CD14-positive monocyte (primary cell): Measurements from ENCODE around the gene MDH2. TPM values are rescaled to one million over a fixed set of nuclear protein-coding genes. Genes with fewer than 3 reads are reported as not detected.

ENCODE experiments used
- DNase-seq, 3 donors: peaks; one replicate each; pipeline ENCODE4 v3.0.0-alpha.2; 2011 to 2022
- H2AFZ ChIP-seq: 2 replicates; pipeline ENCODE4 v1.6.0; 2012; ENCODE audit warnings: mild to moderate bottlenecking, low read depth, low read length, inconsistent platforms; ENCODE audit not compliant: insufficient read depth, poor library complexity, severe bottlenecking
- H3K27ac ChIP-seq, 2 donors: 1 replicate in 1 of 2; 2 replicates in 1 of 2; pipeline ENCODE4 v1.5.1; 2012 to 2013; ENCODE audit warnings: low read length in 2 of 2, control low read depth in 1 of 2, inconsistent platforms in 1 of 2, low read depth in 1 of 2, mild to moderate bottlenecking in 1 of 2
- H3K27me3 ChIP-seq, 2 donors: one replicate each; pipeline versions ENCODE4 v1.6.0 to v1.6.1; 2011 to 2013; ENCODE audit warnings: low read length in 2 of 2; ENCODE audit not compliant: control insufficient read depth in 2 of 2, insufficient read depth in 2 of 2
- H3K36me3 ChIP-seq, 2 donors: replicated peaks in 1 of 2; 1 replicate in 1 of 2; 2 replicates in 1 of 2; pipeline versions ENCODE4 v1.5.1 to v1.6.1; 2012 to 2013; ENCODE audit warnings: low read length in 2 of 2, control low read depth in 1 of 2, inconsistent platforms in 1 of 2, mild to moderate bottlenecking in 1 of 2; ENCODE audit not compliant: insufficient read depth in 2 of 2, control insufficient read depth in 1 of 2
- H3K4me1 ChIP-seq, 2 donors: 1 replicate in 1 of 2; 2 replicates in 1 of 2; pipeline versions ENCODE4 v1.5.1 to v1.6.1; 2012 to 2013; ENCODE audit warnings: low read length in 2 of 2, control low read depth in 1 of 2, inconsistent platforms in 1 of 2, mild to moderate bottlenecking in 1 of 2, moderate library complexity in 1 of 2; ENCODE audit not compliant: insufficient read depth in 2 of 2, control insufficient read depth in 1 of 2
- H3K4me2 ChIP-seq: replicated peaks from 2 replicates; pipeline ENCODE3; 2012; ENCODE audit warnings: low read length, moderate library complexity, mild to moderate bottlenecking; ENCODE audit not compliant: poor library complexity, severe bottlenecking; ENCODE audit errors: extremely low read depth
- H3K4me3 ChIP-seq, 3 experiments: fragments of 200-600 bp in 1 of 3; sonication (generic) in 1 of 3; replicated peaks in 1 of 3; 1 replicate in 2 of 3; 2 replicates in 1 of 3; pipeline ENCODE4 v1.5.1; 2011 to 2013; ENCODE audit warnings: low read length in 3 of 3, mild to moderate bottlenecking in 3 of 3, control low read depth in 2 of 3, low read depth in 2 of 3, inconsistent platforms in 1 of 3, moderate library complexity in 1 of 3
- H3K79me2 ChIP-seq: 2 replicates; pipeline ENCODE4 v1.6.0; 2012; ENCODE audit warnings: mild to moderate bottlenecking, control low read depth, inconsistent platforms, low read length, moderate library complexity; ENCODE audit not compliant: insufficient read depth
- H3K9ac ChIP-seq: 2 replicates; pipeline ENCODE4 v1.6.0; 2017; ENCODE audit warnings: low read length, mild to moderate bottlenecking; ENCODE audit not compliant: insufficient read depth, poor library complexity, severe bottlenecking
- H3K9me3 ChIP-seq, 2 donors: replicated peaks in 1 of 2; 1 replicate in 1 of 2; 2 replicates in 1 of 2; pipeline versions ENCODE4 v1.5.1 to v1.6.1; 2012 to 2013; ENCODE audit warnings: low read length in 2 of 2, control low read depth in 1 of 2; ENCODE audit not compliant: control insufficient read depth in 1 of 2, insufficient read depth in 1 of 2
- H4K20me1 ChIP-seq: 2 replicates; pipeline ENCODE4 v1.6.0; 2012; ENCODE audit warnings: mild to moderate bottlenecking, low read length, control low read depth, moderate library complexity; ENCODE audit not compliant: insufficient read depth
- H3K27ac Mint-ChIP-seq, 7 donors: one replicate each; pipeline ENCODE4 v1.8.0; 2020; ENCODE audit warnings: mild to moderate bottlenecking in 7 of 7, mixed read lengths in 7 of 7, moderate library complexity in 6 of 7, inconsistent platforms in 2 of 7
- H3K27me3 Mint-ChIP-seq, 3 donors: one replicate each; pipeline ENCODE4 v1.8.0; 2021 to 2022; ENCODE audit warnings: low read depth in 3 of 3, mild to moderate bottlenecking in 3 of 3, mixed read lengths in 3 of 3, moderate library complexity in 3 of 3, inconsistent platforms in 1 of 3
- H3K36me3 Mint-ChIP-seq, 2 donors: one replicate each; pipeline ENCODE4 v1.8.0; 2020; ENCODE audit warnings: mixed read lengths in 2 of 2, inconsistent platforms in 1 of 2, mild to moderate bottlenecking in 1 of 2
- H3K4me1 Mint-ChIP-seq: one replicate; pipeline ENCODE4 v1.8.0; 2020; ENCODE audit warnings: mild to moderate bottlenecking, mixed read lengths
- H3K4me3 Mint-ChIP-seq, 2 donors: one replicate each; pipeline ENCODE4 v1.8.0; 2020; ENCODE audit warnings: mild to moderate bottlenecking in 2 of 2, mixed read lengths in 2 of 2, moderate library complexity in 1 of 2
- H3K9me3 Mint-ChIP-seq, 7 donors: one replicate each; pipeline ENCODE4 v1.8.0; 2020 to 2022; ENCODE audit warnings: mixed read lengths in 7 of 7, mild to moderate bottlenecking in 6 of 7, moderate library complexity in 6 of 7, inconsistent platforms in 2 of 7
- WGBS: methylation state at CpG from one replicate; pipeline ENCODE4 v1.1.5; 2013; ENCODE audit warnings: missing lambda C conversion rate; ENCODE audit not compliant: insufficient coverage; 5-methylcytosine and 5-hydroxymethylcytosine counted together
- intact Hi-C, 2 donors: fragments of 100-400 bp; cut with micrococcal nuclease; formaldehyde crosslinking; loops; one replicate each; pipeline versions ENCODE4 v1.15.0 to v1.15.1; 2023
- polyA plus RNA-seq, 3 donors: library from polyadenylated mRNA; depleted of rRNA in 1 of 3; unstranded in 2 of 3; stranded (reverse) in 1 of 3; fragments of 300-500 nt in 2 of 3; fragments of >200 nt in 1 of 3; fragmentation: Illumina TruSeq in 2 of 3; gene quantifications; 1 replicate in 2 of 3; 2 replicates in 1 of 3; pipeline ENCODE4 v1.2.3, GENCODE V29; 2012 to 2021
- TF ChIP-seq, protein P1 (sequence below): fragments of 200-600 bp; IDR thresholded peaks from one replicate; pipeline ENCODE4 v1.8.0; 2022; ENCODE audit warnings: antibody characterized with exemption, mild to moderate bottlenecking

MDH2 gene
- polyA plus RNA-seq, 3 donors, result 75.2 to 162 (median 129) TPM

DNA sequence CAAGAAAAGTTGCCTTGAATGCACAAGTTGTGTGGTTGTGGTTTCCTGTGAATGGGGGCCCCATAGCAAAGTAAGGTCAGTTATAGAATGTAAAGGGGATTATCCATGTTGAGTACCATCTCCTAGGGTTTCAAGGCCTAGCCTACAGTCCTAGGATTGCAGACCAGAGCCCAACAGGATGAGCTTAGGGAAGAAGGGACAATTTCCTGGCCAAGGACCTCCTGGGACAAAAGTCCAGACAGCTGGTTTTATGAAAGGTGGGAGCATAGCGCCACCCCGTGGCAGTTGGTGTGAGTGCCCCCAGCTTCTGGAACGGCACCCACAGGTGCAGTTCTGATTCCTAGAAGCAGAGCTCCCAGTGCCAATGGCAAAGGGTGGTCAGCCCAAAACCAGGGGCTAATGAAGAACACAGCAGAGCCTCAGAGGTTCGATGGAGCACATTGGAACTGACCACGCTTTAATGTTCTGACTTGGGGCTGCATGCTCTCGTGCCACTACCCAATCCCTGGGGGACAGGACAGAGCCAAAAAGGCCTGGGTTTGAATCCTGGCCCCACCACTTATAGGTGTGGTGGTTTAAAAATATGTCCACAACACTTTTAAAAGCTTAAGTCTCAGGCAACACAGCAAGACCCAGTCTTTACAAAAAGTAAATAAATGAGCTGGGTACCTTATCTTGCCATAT lies 27.7 kb upstream of the MDH2 start:
- no peaks in the 10 kb centered on the region for H3K9me3 ChIP-seq
- no peak overlapping the region for H3K9ac ChIP-seq
- no peak overlapping the region for H3K4me3 ChIP-seq
- Mint-ChIP-seq H3K9me3 (no peaks in the 10 kb centered on the region), H3K4me1 (peaks cover 17% of the 10 kb centered on the region), H3K36me3 (peaks cover 41 to 65% of the 10 kb centered on the region in 2 donors), H3K4me3 (no peak overlapping the region), H3K27me3 (peaks cover 0 to 2% (median 1%) of the 10 kb centered on the region in 3 donors), H3K27ac (peak overlapping the region in 1 of 7 donors; percentile 76)
- intact Hi-C loops, result loop anchor here (2.0 to 10.0 kb wide), 2 partner anchors 153 to 245 kb away; partner anchors contain the start of gene CCL26 (in 2 of the 2)
- H2AFZ ChIP-seq, result no peak overlapping the region
- no peaks in the 10 kb centered on the region for H4K20me1 ChIP-seq
- H3K4me1 ChIP-seq, result peaks cover 16 to 18% of the 10 kb centered on the region in 2 donors
- H3K4me2 ChIP-seq, result no peak overlapping the region
- no peaks in the 10 kb centered on the region for H3K79me2 ChIP-seq
- no peak overlapping the region for H3K27ac ChIP-seq
- WGBS, result 42% methylated on average over 5 of the region's 6 CpGs
- peak; percentile 58 to 76 (median 74) for DNase-seq
- peaks cover 12 to 43% of the 10 kb centered on the region in 2 donors for H3K36me3 ChIP-seq
- TF ChIP-seq, protein P1, sequence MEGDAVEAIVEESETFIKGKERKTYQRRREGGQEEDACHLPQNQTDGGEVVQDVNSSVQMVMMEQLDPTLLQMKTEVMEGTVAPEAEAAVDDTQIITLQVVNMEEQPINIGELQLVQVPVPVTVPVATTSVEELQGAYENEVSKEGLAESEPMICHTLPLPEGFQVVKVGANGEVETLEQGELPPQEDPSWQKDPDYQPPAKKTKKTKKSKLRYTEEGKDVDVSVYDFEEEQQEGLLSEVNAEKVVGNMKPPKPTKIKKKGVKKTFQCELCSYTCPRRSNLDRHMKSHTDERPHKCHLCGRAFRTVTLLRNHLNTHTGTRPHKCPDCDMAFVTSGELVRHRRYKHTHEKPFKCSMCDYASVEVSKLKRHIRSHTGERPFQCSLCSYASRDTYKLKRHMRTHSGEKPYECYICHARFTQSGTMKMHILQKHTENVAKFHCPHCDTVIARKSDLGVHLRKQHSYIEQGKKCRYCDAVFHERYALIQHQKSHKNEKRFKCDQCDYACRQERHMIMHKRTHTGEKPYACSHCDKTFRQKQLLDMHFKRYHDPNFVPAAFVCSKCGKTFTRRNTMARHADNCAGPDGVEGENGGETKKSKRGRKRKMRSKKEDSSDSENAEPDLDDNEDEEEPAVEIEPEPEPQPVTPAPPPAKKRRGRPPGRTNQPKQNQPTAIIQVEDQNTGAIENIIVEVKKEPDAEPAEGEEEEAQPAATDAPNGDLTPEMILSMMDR, result peak; percentile 93
- no peaks in the 10 kb centered on the region for H3K27me3 ChIP-seq

GRCh38 chr7:76022026-76022780 lies 25.7 kb upstream of the MDH2 start:
- Histone ChIP-seq H4K20me1 (no peaks in the 10 kb centered on the region), H3K4me2 (peak overlapping the region; percentile 73), H3K27ac (peak overlapping the region in 1 of 2 donors; percentile 50), H3K4me3 (peak overlapping the region in 1 of 3 experiments; percentile 52), H2AFZ (no peak overlapping the region), H3K9ac (no peak overlapping the region), H3K79me2 (no peaks in the 10 kb centered on the region), H3K27me3 (no peaks in the 10 kb centered on the region), H3K9me3 (no peaks in the 10 kb centered on the region), H3K36me3 (peaks cover 12 to 46% of the 10 kb centered on the region in 2 donors), H3K4me1 (peaks cover 16 to 18% of the 10 kb centered on the region in 2 donors)
- intact Hi-C loops, result loop anchor here (10.0 kb wide), 1 partner anchor 247 kb away; the partner anchor contains the start of gene CCL26 (in 2 of the 2)
- peaks cover 0 to 2% (median 1%) of the 10 kb centered on the region in 3 donors for H3K27me3 Mint-ChIP-seq
- TF ChIP-seq, protein P1, result no peak
- H3K36me3 Mint-ChIP-seq, result peaks cover 43 to 70% of the 10 kb centered on the region in 2 donors
- H3K4me1 Mint-ChIP-seq, result peaks cover 17% of the 10 kb centered on the region
- peak overlapping the region in 6 of 7 donors; percentile 75 to 92 (median 84) for H3K27ac Mint-ChIP-seq
- H3K4me3 Mint-ChIP-seq, result peak overlapping the region; percentile 68 to 84
- 92% methylated on average over 2 of the region's 7 CpGs for whole genome bisulfite sequencing
- DNase-seq, result peak in 1 of 3 donors; percentile 7
- H3K9me3 Mint-ChIP-seq, result no peaks in the 10 kb centered on the region
